DND-41 (cell line): ENCODE results near the gene MYOD1.

Experiments used
- EZH2 ChIP-seq: IDR thresholded peaks from 3 replicates; pipeline ENCODE4 v1.6.1; 2012; ENCODE audit warnings: borderline replicate concordance, low read depth, mild to moderate bottlenecking, moderate library complexity, low read length, inconsistent platforms; ENCODE audit not compliant: severe bottlenecking
- TF ChIP-seq, protein P1 (sequence below): IDR thresholded peaks from 2 replicates; pipeline ENCODE4 v1.5.1; 2012; ENCODE audit warnings: borderline replicate concordance, low read length, moderate library complexity, mild to moderate bottlenecking; ENCODE audit not compliant: poor library complexity, severe bottlenecking; ENCODE audit errors: extremely low read depth

GRCh38 chr11:17730608-17731462, 11.5 kb downstream of the MYOD1 start:
- TF ChIP-seq, protein P1, sequence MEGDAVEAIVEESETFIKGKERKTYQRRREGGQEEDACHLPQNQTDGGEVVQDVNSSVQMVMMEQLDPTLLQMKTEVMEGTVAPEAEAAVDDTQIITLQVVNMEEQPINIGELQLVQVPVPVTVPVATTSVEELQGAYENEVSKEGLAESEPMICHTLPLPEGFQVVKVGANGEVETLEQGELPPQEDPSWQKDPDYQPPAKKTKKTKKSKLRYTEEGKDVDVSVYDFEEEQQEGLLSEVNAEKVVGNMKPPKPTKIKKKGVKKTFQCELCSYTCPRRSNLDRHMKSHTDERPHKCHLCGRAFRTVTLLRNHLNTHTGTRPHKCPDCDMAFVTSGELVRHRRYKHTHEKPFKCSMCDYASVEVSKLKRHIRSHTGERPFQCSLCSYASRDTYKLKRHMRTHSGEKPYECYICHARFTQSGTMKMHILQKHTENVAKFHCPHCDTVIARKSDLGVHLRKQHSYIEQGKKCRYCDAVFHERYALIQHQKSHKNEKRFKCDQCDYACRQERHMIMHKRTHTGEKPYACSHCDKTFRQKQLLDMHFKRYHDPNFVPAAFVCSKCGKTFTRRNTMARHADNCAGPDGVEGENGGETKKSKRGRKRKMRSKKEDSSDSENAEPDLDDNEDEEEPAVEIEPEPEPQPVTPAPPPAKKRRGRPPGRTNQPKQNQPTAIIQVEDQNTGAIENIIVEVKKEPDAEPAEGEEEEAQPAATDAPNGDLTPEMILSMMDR, result peak; percentile 93
- TF ChIP-seq EZH2, result no peak
